Activated CD4-positive, alpha-beta T cell treated with anti-CD3 and anti-CD28 coated beads for 36 hours (primary cell): Measurements from ENCODE around the gene GGA2. TPM values are rescaled to one million over a fixed set of nuclear protein-coding genes. Genes with fewer than 3 reads are reported as not detected.
"Not testable (repeated sequence)": the region's sequence is repeated elsewhere in the genome, so short reads cannot be mapped to it uniquely, and the experiment has no call there.

Experiments
- ATAC-seq: fragments of 200-7000 bp; cut with Tn5 transposase; one replicate; pipeline ENCODE4 v1.10.0; 2021; ENCODE audit warnings: mild to moderate bottlenecking, moderate library complexity
- CTCF ChIA-PET: fragments of 350-600 bp; sonication (Branson Sonifier 250); formaldehyde crosslinking; loops from one replicate; lab custom pipeline; 2021; ENCODE audit warnings: antibody characterized with exemption; lab: Charles Lee
- POLR2A ChIA-PET: fragments of 350-600 bp; sonication (Branson Sonifier 250); formaldehyde crosslinking; loops from one replicate; lab custom pipeline; 2021; ENCODE audit warnings: antibody characterized with exemption, inconsistent platforms; lab: Charles Lee
- DNase-seq: peaks from one replicate; pipeline ENCODE4 v3.0.0-alpha.2; 2020
- H3K27ac Mint-ChIP-seq: one replicate; pipeline ENCODE4 v1.8.0; 2021; ENCODE audit warnings: mixed read lengths
- H3K27me3 Mint-ChIP-seq: one replicate; pipeline ENCODE4 v1.8.0; 2021; ENCODE audit warnings: mixed read lengths
- H3K36me3 Mint-ChIP-seq: one replicate; pipeline ENCODE4 v1.8.0; 2021; ENCODE audit warnings: low read depth, mixed read lengths
- H3K4me1 Mint-ChIP-seq: one replicate; pipeline ENCODE4 v1.8.0; 2021; ENCODE audit warnings: mixed read lengths
- H3K4me3 Mint-ChIP-seq: one replicate; pipeline ENCODE4 v1.8.0; 2021; ENCODE audit warnings: mild to moderate bottlenecking, moderate library complexity, mixed read lengths
- H3K9me3 Mint-ChIP-seq: one replicate; pipeline ENCODE4 v1.8.0; 2021; ENCODE audit warnings: low read depth, mixed read lengths
- intact Hi-C, 2 experiments: fragments of 100-400 bp; cut with DNase I in 1 of 2; cut with micrococcal nuclease in 1 of 2; formaldehyde crosslinking; loops; one replicate each; pipeline versions ENCODE4 v1.14.2 to v1.15.1; 2022 to 2024; cut with DNase I, micrococcal nuclease
- total RNA-seq, 2 experiments: library from RNA; stranded (reverse); gene quantifications; one replicate each; pipeline ENCODE4 v1.2.3, GENCODE V29; 2021

Gene GGA2, protein sequence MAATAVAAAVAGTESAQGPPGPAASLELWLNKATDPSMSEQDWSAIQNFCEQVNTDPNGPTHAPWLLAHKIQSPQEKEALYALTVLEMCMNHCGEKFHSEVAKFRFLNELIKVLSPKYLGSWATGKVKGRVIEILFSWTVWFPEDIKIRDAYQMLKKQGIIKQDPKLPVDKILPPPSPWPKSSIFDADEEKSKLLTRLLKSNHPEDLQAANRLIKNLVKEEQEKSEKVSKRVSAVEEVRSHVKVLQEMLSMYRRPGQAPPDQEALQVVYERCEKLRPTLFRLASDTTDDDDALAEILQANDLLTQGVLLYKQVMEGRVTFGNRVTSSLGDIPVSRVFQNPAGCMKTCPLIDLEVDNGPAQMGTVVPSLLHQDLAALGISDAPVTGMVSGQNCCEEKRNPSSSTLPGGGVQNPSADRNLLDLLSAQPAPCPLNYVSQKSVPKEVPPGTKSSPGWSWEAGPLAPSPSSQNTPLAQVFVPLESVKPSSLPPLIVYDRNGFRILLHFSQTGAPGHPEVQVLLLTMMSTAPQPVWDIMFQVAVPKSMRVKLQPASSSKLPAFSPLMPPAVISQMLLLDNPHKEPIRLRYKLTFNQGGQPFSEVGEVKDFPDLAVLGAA
- total RNA-seq: 100 to 1,000 TPM in 1 of 2 experiments, 10 to 100 TPM in 1; 86.7 to 114 TPM

DNA sequence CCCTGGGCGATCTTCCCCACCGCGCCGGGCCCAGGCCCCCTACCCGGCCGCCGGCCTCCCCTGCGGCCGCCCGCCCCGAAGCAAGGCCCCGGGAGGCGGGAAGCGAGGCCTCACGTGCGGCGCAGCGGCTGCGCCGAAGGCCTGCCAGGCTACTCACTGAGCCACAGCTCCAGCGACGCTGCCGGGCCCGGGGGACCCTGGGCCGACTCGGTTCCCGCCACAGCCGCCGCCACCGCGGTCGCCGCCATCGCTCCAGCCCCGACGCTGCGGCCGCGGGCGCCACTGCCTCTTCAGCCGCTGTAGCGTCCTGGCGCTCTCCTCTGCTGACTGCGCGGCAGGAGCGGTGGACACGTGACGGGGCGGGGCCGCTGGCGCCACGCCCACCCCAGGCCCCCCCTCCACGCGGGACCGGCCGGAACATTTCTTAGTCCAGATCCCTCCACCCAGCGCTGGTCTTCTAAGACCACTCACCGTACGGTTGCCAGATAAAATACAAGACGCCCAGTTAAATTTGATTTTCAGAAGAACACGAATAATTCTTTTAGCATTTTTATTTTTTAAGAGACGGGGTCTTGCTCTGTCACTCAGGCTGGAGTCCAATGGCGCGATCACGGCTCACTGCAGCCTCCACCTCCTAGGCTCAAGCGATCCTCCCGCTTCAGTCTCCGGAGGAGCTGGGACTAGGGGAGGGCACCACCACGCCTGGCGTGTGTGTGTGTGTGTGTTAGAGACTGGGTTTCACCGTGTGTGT is at the start of gene GGA2:
GGA2 (minus strand) TSS at position 331 of the 751 bp plus-strand sequence; CDS start at position 248, 83 bp downstream.
- H3K4me1 Mint-ChIP-seq: peaks cover 48% of the 10 kb centered on the region
- POLR2A ChIA-PET: interaction anchor here (0.7 kb wide), 1 partner anchor 168 kb away, joined by 6 read pairs; no protein-coding TSS in a partner anchor

DNA sequence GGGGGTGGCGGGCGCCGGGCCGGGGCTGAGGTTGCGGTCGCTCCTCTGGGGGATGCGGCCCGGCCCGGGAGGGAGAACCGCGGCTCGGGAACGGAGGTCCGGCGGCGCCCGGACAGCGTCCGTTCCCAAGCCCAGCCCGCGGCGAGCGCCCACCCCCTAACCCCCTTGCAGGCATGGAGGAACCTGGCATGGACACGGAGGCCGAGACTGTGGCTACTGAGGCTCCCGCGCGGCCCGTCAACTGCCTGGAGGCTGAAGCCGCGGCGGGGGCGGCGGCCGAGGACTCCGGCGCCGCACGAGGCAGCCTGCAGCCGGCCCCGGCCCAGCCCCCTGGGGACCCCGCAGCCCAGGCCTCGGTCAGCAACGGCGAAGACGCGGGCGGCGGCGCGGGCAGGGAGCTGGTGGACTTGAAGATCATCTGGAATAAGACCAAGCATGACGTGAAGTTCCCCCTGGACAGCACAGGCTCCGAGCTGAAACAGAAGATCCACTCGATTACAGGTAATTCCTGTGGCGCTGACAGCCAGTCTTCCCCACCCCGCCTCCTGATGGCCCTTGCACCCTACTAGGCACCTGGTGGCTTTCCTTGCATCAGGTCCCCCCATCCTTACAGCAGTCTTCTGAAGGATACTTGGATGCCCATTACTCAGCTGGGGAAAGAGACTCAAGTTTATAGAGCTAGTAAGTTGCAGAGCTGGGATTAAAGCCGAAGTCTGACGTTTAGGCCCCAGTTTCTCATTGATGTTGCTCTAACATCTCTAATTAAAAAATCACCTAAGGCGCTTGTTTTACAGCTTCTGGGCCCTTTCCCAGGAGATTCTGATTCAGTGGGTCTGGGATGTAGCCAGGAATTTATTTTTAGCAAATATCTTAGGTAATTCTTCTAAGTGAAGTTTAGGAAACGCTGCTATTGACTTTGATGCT is 47.7 kb upstream of the GGA2 start:
- H3K27me3 Mint-ChIP-seq: no peaks in the 10 kb centered on the region
- DNase-seq (no peak), ATAC-seq (peak; percentile 3)
- peaks cover 38% of the 10 kb centered on the region for H3K36me3 Mint-ChIP-seq
- peak overlapping the region; percentile 94 for H3K4me3 Mint-ChIP-seq
- H3K9me3 Mint-ChIP-seq: no peaks in the 10 kb centered on the region
- peaks cover 34% of the 10 kb centered on the region for H3K4me1 Mint-ChIP-seq
- CTCF ChIA-PET: interaction anchor here (0.6 to 1.5 kb wide), 5 partner anchors 34 to 86 kb away, joined by 3 to 9 read pairs (median 3); partner anchors contain the start of genes NDUFAB1 and PALB2
- peak overlapping the region; percentile 70 for H3K27ac Mint-ChIP-seq
- POLR2A ChIA-PET: interaction anchor here (0.6 to 1.6 kb wide), 8 partner anchors 12 to 112 kb away, joined by 3 to 6 read pairs (median 4); no protein-coding TSS in a partner anchor
- intact Hi-C loops: loop anchor here (1.0 to 5.0 kb wide), 12 partner anchors 38 to 1605 kb away; partner anchors contain the start of genes DCTN5 (in 2 of the 2), NDUFAB1 (in 2 of the 2), PALB2 (in 2 of the 2) and COG7 (in 1 of the 2)

More for the DNA sequence above, at the start of gene GGA2:
- peak within 1 kb of the TSS; percentile 89 for H3K4me3 Mint-ChIP-seq
- H3K27me3 Mint-ChIP-seq: no peaks in the 10 kb centered on the region
- peak within 1 kb of the TSS; percentile 78 for H3K27ac Mint-ChIP-seq
- CTCF ChIA-PET: interaction anchor here (0.6 to 1.0 kb wide), 3 partner anchors 28 to 566 kb away, joined by 3 read pairs; no protein-coding TSS in a partner anchor
- ATAC-seq: peak; percentile 87
- peaks cover 30% of the 10 kb centered on the region for H3K36me3 Mint-ChIP-seq
- intact Hi-C loops: loop anchor here in 1 of 2 experiments (1.0 kb wide), 5 partner anchors 47 to 361 kb away; partner anchors contain the start of genes COG7, DCTN5, EARS2 and NDUFAB1
- no peaks in the 10 kb centered on the region for H3K9me3 Mint-ChIP-seq
- DNase-seq: peak; percentile 88

DNA sequence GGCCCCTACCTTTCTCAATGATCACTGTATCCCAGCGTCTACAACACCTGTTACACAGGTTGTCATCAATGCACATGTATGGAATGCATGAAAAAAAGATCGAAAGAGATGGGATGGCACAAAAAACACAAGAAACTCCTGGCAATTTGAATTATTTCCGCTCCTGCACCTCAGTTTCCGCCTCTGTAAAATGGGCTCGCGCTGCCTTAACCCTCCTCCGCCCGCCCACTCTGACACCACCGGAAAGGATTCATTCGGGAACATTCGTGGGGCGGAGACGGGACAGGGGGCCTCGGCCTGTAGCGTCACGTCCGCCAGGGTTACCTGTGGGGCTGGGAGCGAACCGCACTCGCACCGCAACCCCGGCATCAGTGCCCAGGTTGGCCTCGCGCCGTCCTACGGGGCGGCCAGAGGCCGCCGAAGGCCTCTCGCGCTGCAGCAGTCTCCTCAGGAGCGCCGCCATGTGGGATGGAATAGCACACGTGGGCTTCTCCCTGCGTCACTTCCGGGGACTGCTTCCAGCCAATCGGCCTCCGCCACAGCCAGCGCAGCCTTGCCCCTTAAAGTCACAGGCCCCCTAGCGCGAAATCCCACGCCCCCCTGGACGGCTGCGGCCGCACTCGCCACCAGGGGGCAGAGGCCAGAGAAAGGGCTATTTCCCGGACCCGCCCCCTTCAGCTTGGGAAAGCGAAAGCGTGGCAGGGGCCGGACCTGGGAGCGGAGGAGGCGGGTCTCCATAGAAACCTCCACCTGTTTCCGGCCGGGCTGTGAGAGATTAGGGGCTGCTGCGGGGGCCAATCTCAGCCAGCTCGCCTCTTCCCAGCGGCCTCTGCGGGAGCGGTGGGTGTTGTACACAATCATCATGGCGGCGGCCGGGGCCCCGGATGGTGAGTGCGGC is 46.8 kb upstream of the GGA2 start, which contains the start of the genes EARS2 and UBFD1:
EARS2 (minus strand) TSS at position 470 of the 898 bp plus-strand sequence; CDS start at position 463, 7 bp downstream.
UBFD1 (plus strand) TSS at position 847 of the 898 bp plus-strand sequence; CDS start at position 863, 16 bp downstream.
- Mint-ChIP-seq H3K4me3 (peak within 1 kb of the TSS; percentile 94), H3K36me3 (peaks cover 30% of the 10 kb centered on the region), H3K27me3 (no peaks in the 10 kb centered on the region), H3K9me3 (no peaks in the 10 kb centered on the region), H3K4me1 (peaks cover 34% of the 10 kb centered on the region), H3K27ac (peak within 1 kb of the TSS; percentile 94)
- ChIA-PET CTCF (interaction anchor here (0.8 to 1.5 kb wide), 4 partner anchors 36 to 95 kb away, joined by 3 to 9 read pairs (median 3); partner anchors contain the start of gene NDUFAB1), POLR2A (interaction anchor here (0.9 to 1.5 kb wide), 6 partner anchors 13 to 52 kb away, joined by 3 to 5 read pairs (median 4); no protein-coding TSS in a partner anchor)
- DNase-seq (peak; percentile 99), ATAC-seq (peak; percentile 92)
- intact Hi-C loops: loop anchor here (1.0 to 5.0 kb wide), 12 partner anchors 39 to 1604 kb away; partner anchors contain the start of genes DCTN5 (in 2 of the 2), NDUFAB1 (in 2 of the 2), PALB2 (in 2 of the 2) and COG7 (in 1 of the 2)

DNA sequence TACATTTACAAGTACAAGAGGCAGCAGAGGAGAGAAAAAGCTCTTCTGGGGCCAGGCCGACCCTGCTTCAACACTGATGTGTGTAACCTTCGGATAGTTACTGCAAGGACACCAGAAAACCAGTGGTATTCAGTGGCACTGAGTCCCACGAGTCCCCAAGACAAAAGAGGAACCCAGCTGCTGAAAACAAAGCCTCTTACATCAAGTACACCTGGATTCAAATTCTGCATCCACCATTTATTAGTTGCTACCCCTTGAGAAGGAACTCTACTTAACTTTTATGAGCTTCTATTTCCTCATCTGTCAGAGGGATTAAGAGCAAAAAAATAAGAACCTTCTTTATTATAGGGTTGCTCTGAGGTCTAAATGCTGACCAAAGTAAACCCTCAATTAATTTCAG is 44.2 kb upstream of the GGA2 start:
- peak overlapping the region; percentile 40 for H3K27ac Mint-ChIP-seq
- POLR2A ChIA-PET: no interaction called here
- intact Hi-C loops: no loop called here
- ATAC-seq: no peak
- no peak overlapping the region for H3K4me3 Mint-ChIP-seq
- peaks cover 27% of the 10 kb centered on the region for H3K36me3 Mint-ChIP-seq
- CTCF ChIA-PET: interaction anchor here (0.6 to 1.5 kb wide), 4 partner anchors 21 to 123 kb away, joined by 3 to 6 read pairs (median 4); no protein-coding TSS in a partner anchor
- DNase-seq: no peak
- H3K9me3 Mint-ChIP-seq: no peaks in the 10 kb centered on the region
- H3K27me3 Mint-ChIP-seq: no peaks in the 10 kb centered on the region
- peaks cover 22% of the 10 kb centered on the region for H3K4me1 Mint-ChIP-seq

DNA sequence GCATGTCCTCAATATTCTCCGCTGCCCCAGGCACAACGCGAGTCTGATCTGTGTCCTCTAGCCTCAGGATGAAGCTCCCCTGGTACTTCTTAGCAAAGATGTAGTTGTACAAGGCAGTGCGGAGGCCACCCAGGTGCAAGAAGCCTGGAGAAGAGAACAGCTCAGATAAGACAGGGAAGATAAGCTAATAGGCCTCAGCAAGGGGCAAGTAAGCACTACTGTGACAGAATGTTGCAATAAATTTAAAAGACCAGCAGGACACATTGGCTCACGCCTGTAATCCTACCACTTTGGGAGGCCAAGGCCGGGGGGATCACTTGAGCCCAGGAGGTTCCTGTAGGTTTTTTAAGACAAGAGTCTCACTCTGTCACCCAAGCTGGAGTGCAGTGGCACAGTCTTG is 41.9 kb upstream of the GGA2 start:
- Mint-ChIP-seq H3K4me3 (no peak overlapping the region), H3K27ac (no peak overlapping the region), H3K36me3 (peaks cover 29% of the 10 kb centered on the region), H3K9me3 (no peaks in the 10 kb centered on the region), H3K27me3 (no peaks in the 10 kb centered on the region), H3K4me1 (peaks cover 11% of the 10 kb centered on the region)
- ChIA-PET POLR2A (no interaction called here), CTCF (interaction anchor here (0.5 to 1.2 kb wide), 2 partner anchors 17 to 1245 kb away, joined by 3 read pairs; no protein-coding TSS in a partner anchor)
- DNase-seq (no peak), ATAC-seq (no peak)
- intact Hi-C loops: no loop called here

DNA sequence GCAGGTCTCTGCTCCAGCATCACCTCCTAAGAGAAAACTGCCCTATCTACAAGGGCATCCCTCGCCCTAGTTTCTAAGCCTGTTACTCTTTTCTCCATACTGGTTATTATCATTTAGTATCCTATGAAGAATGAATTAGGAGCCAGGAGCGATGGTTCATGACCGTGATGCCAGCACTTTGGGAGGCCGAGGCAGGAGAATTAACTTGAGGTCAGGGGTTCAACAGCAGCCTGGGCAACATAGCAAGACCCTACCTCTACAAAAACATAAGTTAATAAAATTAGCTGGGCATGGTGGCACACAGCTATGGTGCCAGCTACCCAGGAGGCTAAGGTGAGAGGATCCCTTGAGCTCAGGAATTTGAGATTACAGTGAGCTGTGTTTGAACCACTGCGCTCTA is 39.6 kb upstream of the GGA2 start:
- CTCF ChIA-PET: no interaction called here
- Mint-ChIP-seq H3K27me3 (no peaks in the 10 kb centered on the region), H3K9me3 (no peaks in the 10 kb centered on the region), H3K27ac (no peak overlapping the region), H3K4me1 (no peaks in the 10 kb centered on the region), H3K36me3 (peaks cover 24% of the 10 kb centered on the region), H3K4me3 (no peak overlapping the region)
- DNase-seq: no peak
- ATAC-seq: no peak
- intact Hi-C loops: no loop called here
- POLR2A ChIA-PET: no interaction called here

DNA sequence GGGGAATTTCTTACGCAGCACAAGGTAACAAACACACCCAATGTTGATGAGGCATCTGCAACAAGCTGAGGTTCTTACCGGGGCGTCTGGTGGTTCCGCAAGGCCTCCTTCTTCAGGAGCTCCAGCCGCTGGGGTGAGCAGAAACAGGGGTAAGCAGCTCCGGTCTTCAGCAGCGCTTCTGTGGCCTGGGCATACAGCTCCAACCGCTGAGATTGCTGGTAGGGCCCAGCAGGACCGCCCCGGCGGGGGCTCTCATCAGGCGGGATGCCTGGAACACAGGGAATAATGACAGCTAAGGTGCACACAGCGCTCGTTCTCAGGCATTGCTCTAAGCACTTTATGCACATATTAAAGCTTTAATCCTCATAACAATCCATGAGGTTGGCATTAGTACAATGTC is 34.1 kb upstream of the GGA2 start:
- no peak for ATAC-seq
- intact Hi-C loops: no loop called here
- H3K9me3 Mint-ChIP-seq: no peaks in the 10 kb centered on the region
- H3K27me3 Mint-ChIP-seq: no peaks in the 10 kb centered on the region
- H3K4me1 Mint-ChIP-seq: no peaks in the 10 kb centered on the region
- POLR2A ChIA-PET: no interaction called here
- DNase-seq: no peak
- CTCF ChIA-PET: interaction anchor here (0.6 kb wide), 1 partner anchor 71 kb away, joined by 3 read pairs; no protein-coding TSS in a partner anchor
- no peak overlapping the region for H3K27ac Mint-ChIP-seq
- H3K36me3 Mint-ChIP-seq: peaks cover 31% of the 10 kb centered on the region
- H3K4me3 Mint-ChIP-seq: no peak overlapping the region

DNA sequence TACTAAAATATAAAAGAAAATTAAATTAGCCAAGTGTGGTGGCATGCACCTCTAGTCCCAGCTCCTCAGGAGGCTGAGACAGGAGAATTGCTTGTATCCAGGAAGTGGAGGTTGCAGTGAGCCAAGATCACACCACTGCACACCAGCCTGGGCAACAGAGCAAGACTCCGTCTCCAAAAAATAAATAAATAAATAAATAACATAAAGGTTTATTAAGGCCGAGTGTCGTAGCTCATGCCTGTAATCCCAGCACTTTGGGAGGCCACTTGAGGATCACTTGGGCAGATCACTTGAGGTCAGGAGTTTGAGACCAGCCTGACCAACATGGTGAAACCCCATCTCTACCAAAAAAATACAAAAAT is 30.5 kb upstream of the GGA2 start:
- ATAC-seq, H3K4me3 Mint-ChIP-seq, H3K27me3 Mint-ChIP-seq, intact Hi-C loops, CTCF ChIA-PET, H3K27ac Mint-ChIP-seq, DNase-seq, H3K9me3 Mint-ChIP-seq: not testable (repeated sequence)
- H3K4me1 Mint-ChIP-seq: peaks cover 10% of the 10 kb centered on the region
- peaks cover 30% of the 10 kb centered on the region for H3K36me3 Mint-ChIP-seq
- POLR2A ChIA-PET: interaction anchor here (1.1 kb wide), 1 partner anchor 17 kb away, joined by 3 read pairs; the partner anchor contains the start of genes EARS2 and UBFD1
